Thyroid gland (tissue), 4 donors: ENCODE results near the gene PRG3. TPM values are rescaled to one million over a fixed set of nuclear protein-coding genes. Genes with fewer than 3 reads are reported as not detected.

Experiments
- DNase-seq, 2 donors: peaks; one replicate each; pipeline ENCODE4 v3.0.0-alpha.2; 2019
- H3K27ac ChIP-seq, 3 donors: fragments of 200-600 bp; sonication (generic); 1 replicate in 2 of 3; 2 replicates in 1 of 3; pipeline ENCODE4 v1.5.1; 2016 to 2019; ENCODE audit warnings: mild to moderate bottlenecking in 1 of 3, moderate library complexity in 1 of 3
- H3K27me3 ChIP-seq: fragments of 200-600 bp; sonication (generic); one replicate; pipeline ENCODE4 v1.5.1; 2019
- H3K36me3 ChIP-seq, 2 donors: fragments of 200-600 bp; sonication (generic); one replicate each; pipeline ENCODE4 v1.5.1; 2016 to 2019
- H3K4me1 ChIP-seq, 2 donors: fragments of 200-600 bp; sonication (generic); one replicate each; pipeline ENCODE4 v1.5.1; 2017 to 2019
- H3K4me3 ChIP-seq, 3 donors: fragments of 200-600 bp; sonication (generic); replicated peaks in 1 of 3; 1 replicate in 2 of 3; 2 replicates in 1 of 3; pipeline ENCODE4 v1.5.1; 2016; ENCODE audit warnings: mild to moderate bottlenecking in 1 of 3
- H3K9me3 ChIP-seq: fragments of 200-600 bp; sonication (generic); one replicate; pipeline ENCODE4 v1.5.1; 2017
- CTCF ChIP-seq, 6 experiments: fragments of 200-600 bp in 3 of 6; fragments of 450-650 bp in 3 of 6; sonication (generic) in 3 of 6; IDR thresholded peaks; one replicate each; pipeline ENCODE4 v1.5.1; 2016 to 2019; ENCODE audit warnings: antibody characterized with exemption in 6 of 6, mild to moderate bottlenecking in 2 of 6, inconsistent platforms in 1 of 6, moderate library complexity in 1 of 6
- POLR2A ChIP-seq, 2 donors: fragments of 450-650 bp; IDR thresholded peaks; one replicate each; pipeline ENCODE4 v1.6.1; 2017; ENCODE audit warnings: antibody characterized with exemption in 2 of 2, mild to moderate bottlenecking in 2 of 2, moderate library complexity in 1 of 2
- WGBS, 2 donors: methylation state at CpG; one replicate each; pipeline ENCODE4 v1.1.5; 2017; 5-methylcytosine and 5-hydroxymethylcytosine counted together
- intact Hi-C: fragments of 100-400 bp; cut with DNase I; formaldehyde crosslinking; loops from one replicate; pipeline ENCODE4 v1.15.1; 2023
- total RNA-seq, 4 donors: library from RNA; depleted of rRNA; stranded (reverse); fragments of >200 nt; gene quantifications; one replicate each; pipeline ENCODE4 v1.2.3, GENCODE V29; 2016

PRG3 gene
- total RNA-seq, 4 donors from 2014 or later: not detected

- Histone ChIP-seq H3K9me3 (no peaks in the 10 kb centered on the region), H3K27ac (no peak overlapping the region), H3K36me3 (no peaks in the 10 kb centered on the region), H3K27me3 (no peaks in the 10 kb centered on the region), H3K4me1 (no peaks in the 10 kb centered on the region), H3K4me3 (no peak overlapping the region)
- no peak for DNase-seq
- WGBS, 2 donors: 82 to 90% methylated on average over 4 of the region's 4 CpGs
- TF ChIP-seq CTCF (IDR thresholded peaks at IDR 0.05) (no peak), POLR2A (IDR thresholded peaks at IDR 0.05) (no peak)
- intact Hi-C loops: no loop called here
Observed at GRCh38 chr11:57394203-57394965, 13.4 kb upstream of the PRG3 start.

GRCh38 chr11:57392763-57393105 is 11.8 kb upstream of the PRG3 start:
- Histone ChIP-seq H3K9me3 (no peaks in the 10 kb centered on the region), H3K27ac (no peak overlapping the region), H3K4me1 (no peaks in the 10 kb centered on the region), H3K27me3 (no peaks in the 10 kb centered on the region), H3K36me3 (no peaks in the 10 kb centered on the region), H3K4me3 (no peak overlapping the region)
- 88 to 93% methylated on average over 4 of the region's 4 CpGs for WGBS, 2 donors
- intact Hi-C loops: no loop called here
- TF ChIP-seq CTCF (IDR thresholded peaks at IDR 0.05) (no peak), POLR2A (IDR thresholded peaks at IDR 0.05) (no peak)
- no peak for DNase-seq

GRCh38 chr11:57392066-57392762 is 11.3 kb upstream of the PRG3 start:
- DNase-seq: no peak
- H3K36me3 ChIP-seq: no peaks in the 10 kb centered on the region
- no peaks in the 10 kb centered on the region for H3K27me3 ChIP-seq
- H3K9me3 ChIP-seq: no peaks in the 10 kb centered on the region
- intact Hi-C loops: no loop called here
- H3K27ac ChIP-seq: no peak overlapping the region
- 81 to 92% methylated on average over 8 of the region's 8 CpGs for WGBS, 2 donors
- TF ChIP-seq POLR2A (IDR thresholded peaks at IDR 0.05) (no peak), CTCF (IDR thresholded peaks at IDR 0.05) (no peak)
- no peaks in the 10 kb centered on the region for H3K4me1 ChIP-seq
- H3K4me3 ChIP-seq: no peak overlapping the region

- Histone ChIP-seq H3K4me3 (no peak overlapping the region), H3K27me3 (no peaks in the 10 kb centered on the region), H3K36me3 (no peaks in the 10 kb centered on the region), H3K9me3 (no peaks in the 10 kb centered on the region), H3K4me1 (no peaks in the 10 kb centered on the region), H3K27ac (no peak overlapping the region)
- whole genome bisulfite sequencing, 2 donors: 68 to 89% methylated on average over 2 of the region's 2 CpGs
- TF ChIP-seq CTCF (IDR thresholded peaks at IDR 0.05): no peak
- intact Hi-C loops: no loop called here
- no peak for DNase-seq
Observed at GRCh38 chr11:57391539-57391938, 10.6 kb upstream of the PRG3 start.

GRCh38 chr11:57391111-57391510 is 10.2 kb upstream of the PRG3 start:
- WGBS, 2 donors: 90 to 91% methylated on average over 3 of the region's 3 CpGs
- no peaks in the 10 kb centered on the region for H3K4me1 ChIP-seq
- H3K36me3 ChIP-seq: no peaks in the 10 kb centered on the region
- H3K27me3 ChIP-seq: no peaks in the 10 kb centered on the region
- TF ChIP-seq POLR2A (IDR thresholded peaks at IDR 0.05): no peak
- no peak for TF ChIP-seq CTCF (IDR thresholded peaks at IDR 0.05)
- no peak overlapping the region for H3K4me3 ChIP-seq
- no peak overlapping the region for H3K27ac ChIP-seq
- no peaks in the 10 kb centered on the region for H3K9me3 ChIP-seq
- DNase-seq: no peak
- intact Hi-C loops: no loop called here
